HG03558 (cell line): Measurements from ENCODE around the gene ENOX1.
"Not testable (repeated sequence)": the region's sequence is repeated elsewhere in the genome, so short reads cannot be mapped to it uniquely, and the experiment has no call there.

Experiments
- ATAC-seq: cut with Tn5 transposase; IDR thresholded peaks from one replicate; pipeline ENCODE4 v1.9.1; 2021; ENCODE audit warnings: moderate number of reproducible peaks; ENCODE audit not compliant: unreplicated experiment; ENCODE audit errors: extremely low read depth

Gene ENOX1

GRCh38 chr13:43200307-43200706 lies 586.5 kb downstream of the ENOX1 start:
- ATAC-seq: no peak

GRCh38 chr13:43196750-43197370 lies 589.9 kb downstream of the ENOX1 start:
- ATAC-seq: no peak

- no peak for ATAC-seq
Measured at GRCh38 chr13:43196086-43196621, 590.6 kb downstream of the ENOX1 start.

- ATAC-seq: no peak
Measured at GRCh38 chr13:43195551-43195950, 591.2 kb downstream of the ENOX1 start.

- ATAC-seq: no peak
Measured at GRCh38 chr13:43195112-43195511, 591.7 kb downstream of the ENOX1 start.

- ATAC-seq: no peak
Measured at GRCh38 chr13:43193789-43194420, 592.9 kb downstream of the ENOX1 start.

GRCh38 chr13:43191546-43191945 lies 595.2 kb downstream of the ENOX1 start:
- no peak for ATAC-seq

- no peak for ATAC-seq
Measured at GRCh38 chr13:43185226-43185625, 601.5 kb downstream of the ENOX1 start.

- ATAC-seq: no peak
Measured at GRCh38 chr13:43180837-43181236, 605.9 kb downstream of the ENOX1 start.

GRCh38 chr13:43180036-43180660 lies 606.6 kb downstream of the ENOX1 start:
- no peak for ATAC-seq

GRCh38 chr13:43171489-43171888 lies 615.3 kb downstream of the ENOX1 start:
- no peak for ATAC-seq

GRCh38 chr13:43170506-43170905 lies 616.3 kb downstream of the ENOX1 start:
- no peak for ATAC-seq

GRCh38 chr13:43168434-43168833 lies 618.3 kb downstream of the ENOX1 start:
- not testable (repeated sequence) for ATAC-seq

- ATAC-seq: no peak
Measured at GRCh38 chr13:43167731-43168130, 619.0 kb downstream of the ENOX1 start.

GRCh38 chr13:43166644-43167457 lies 619.9 kb downstream of the ENOX1 start:
- ATAC-seq: no peak
